Suprapubic skin (tissue), 4 donors: ENCODE measurements around the gene C10orf67.

Source experiments
- EP300 ChIP-seq: sonication (generic); formaldehyde crosslinking; IDR thresholded peaks from one replicate; pipeline ENCODE4 v1.6.1; 2017; ENCODE audit warnings: antibody characterized with exemption
- POLR2A ChIP-seq, 2 donors: fragments of 450-650 bp; IDR thresholded peaks; one replicate each; pipeline ENCODE4 v1.6.1; 2017; ENCODE audit warnings: antibody characterized with exemption in 2 of 2, mild to moderate bottlenecking in 2 of 2, moderate library complexity in 2 of 2
- POLR2AphosphoS5 ChIP-seq, 3 donors: sonication (generic); formaldehyde crosslinking; IDR thresholded peaks; one replicate each; pipeline ENCODE4 v1.6.1; 2017; ENCODE audit warnings: antibody characterized with exemption in 3 of 3
- TF ChIP-seq, protein P1 (sequence below), 2 donors: fragments of 200-600 bp in 1 of 2; fragments of 450-650 bp in 1 of 2; sonication (generic) in 1 of 2; IDR thresholded peaks; one replicate each; pipeline ENCODE4 v1.5.1; 2016 to 2019; ENCODE audit warnings: antibody characterized with exemption in 2 of 2, mild to moderate bottlenecking in 1 of 2, moderate library complexity in 1 of 2

- TF ChIP-seq POLR2A (IDR thresholded peaks at IDR 0.05) = no peak
- TF ChIP-seq, protein P1, sequence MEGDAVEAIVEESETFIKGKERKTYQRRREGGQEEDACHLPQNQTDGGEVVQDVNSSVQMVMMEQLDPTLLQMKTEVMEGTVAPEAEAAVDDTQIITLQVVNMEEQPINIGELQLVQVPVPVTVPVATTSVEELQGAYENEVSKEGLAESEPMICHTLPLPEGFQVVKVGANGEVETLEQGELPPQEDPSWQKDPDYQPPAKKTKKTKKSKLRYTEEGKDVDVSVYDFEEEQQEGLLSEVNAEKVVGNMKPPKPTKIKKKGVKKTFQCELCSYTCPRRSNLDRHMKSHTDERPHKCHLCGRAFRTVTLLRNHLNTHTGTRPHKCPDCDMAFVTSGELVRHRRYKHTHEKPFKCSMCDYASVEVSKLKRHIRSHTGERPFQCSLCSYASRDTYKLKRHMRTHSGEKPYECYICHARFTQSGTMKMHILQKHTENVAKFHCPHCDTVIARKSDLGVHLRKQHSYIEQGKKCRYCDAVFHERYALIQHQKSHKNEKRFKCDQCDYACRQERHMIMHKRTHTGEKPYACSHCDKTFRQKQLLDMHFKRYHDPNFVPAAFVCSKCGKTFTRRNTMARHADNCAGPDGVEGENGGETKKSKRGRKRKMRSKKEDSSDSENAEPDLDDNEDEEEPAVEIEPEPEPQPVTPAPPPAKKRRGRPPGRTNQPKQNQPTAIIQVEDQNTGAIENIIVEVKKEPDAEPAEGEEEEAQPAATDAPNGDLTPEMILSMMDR (IDR thresholded peaks at IDR 0.05) = no peak
- no peak for TF ChIP-seq EP300
- no peak for TF ChIP-seq POLR2AphosphoS5 (IDR thresholded peaks at IDR 0.05)
These were observed 138.5 kb downstream of the C10orf67 start for GRCh38 chr10:23205972-23206642.
